GM12878 (cell line): Measurements from ENCODE around the gene ENPP1. TPM values are rescaled to one million over a fixed set of nuclear protein-coding genes. Genes with fewer than 3 reads are reported as not detected.

Experiments
- ATAC-seq: fragments of 200-7000 bp; cut with Tn5 transposase; 3 replicates; pipeline ENCODE4 v1.9.1; 2020; ENCODE audit warnings: mild to moderate bottlenecking, moderate library complexity
- BruUV-seq: library from RNA; stranded (reverse); fragments of 400-500 nt; replicated peaks from 2 replicates; lab custom pipeline; 2021; lab: Mats Ljungman, UMichigan
- CTCF ChIA-PET: fragments of 300-600 bp; sonication (Branson Sonifier 250); formaldehyde crosslinking; extraction: SDS; loops from one replicate; lab custom pipeline; 2021; ENCODE audit warnings: inconsistent platforms; lab: Yijun Ruan, JAX
- POLR2A ChIA-PET: fragments of 350-600 bp; formaldehyde crosslinking; extraction: SDS; loops from one replicate; lab custom pipeline; 2021; ENCODE audit warnings: inconsistent platforms; lab: Charles Lee
- RAD21 ChIA-PET: fragments of 300-600 bp; sonication (Branson Sonifier 250); formaldehyde crosslinking; loops from one replicate; lab custom pipeline; 2023; ENCODE audit warnings: antibody characterized with exemption; ENCODE audit not compliant: unreplicated experiment; lab: Charles Lee
- SMC1A ChIA-PET: fragments of 300-600 bp; sonication (Branson Sonifier 250); formaldehyde crosslinking; loops from one replicate; lab custom pipeline; 2023; ENCODE audit not compliant: unreplicated experiment, uncharacterized antibody; lab: Charles Lee
- DNase-seq: peaks from one replicate; pipeline ENCODE4 v3.0.0-alpha.2; 2011; ENCODE audit warnings: low read depth, low spot score
- FAIRE-seq: peaks from 3 replicates; lab custom pipeline; 2011; peaks lifted over from hg19 to GRCh38; lab: Jason Lieb, UNC
- H2AFZ ChIP-seq: 2 replicates; pipeline ENCODE4 v1.6.0; 2011; ENCODE audit warnings: low read depth, low read length, control low read depth; ENCODE audit not compliant: control insufficient read depth
- H3K27ac ChIP-seq: 2 replicates; pipeline ENCODE4 v1.5.1; 2011; ENCODE audit warnings: control low read depth; ENCODE audit not compliant: control insufficient read depth, insufficient read depth
- H3K27me3 ChIP-seq, 2 experiments: replicated peaks in 1 of 2; 2 replicates each; pipeline versions ENCODE4 v1.6.0 to v1.6.1; 2011; ENCODE audit warnings: low read length in 1 of 2; ENCODE audit not compliant: control insufficient read depth in 2 of 2, insufficient read depth in 2 of 2
- H3K36me3 ChIP-seq, 2 experiments: 2 replicates each; pipeline ENCODE4 v1.5.1; 2011; ENCODE audit warnings: low read length in 1 of 2; ENCODE audit not compliant: control insufficient read depth in 2 of 2, insufficient read depth in 2 of 2
- H3K4me1 ChIP-seq: 2 replicates; pipeline ENCODE4 v1.6.1; 2011; ENCODE audit warnings: mild to moderate bottlenecking, low read length, moderate library complexity, mixed read lengths; ENCODE audit not compliant: control insufficient read depth, insufficient read depth
- H3K4me2 ChIP-seq: 2 replicates; pipeline ENCODE4 v1.6.0; 2011; ENCODE audit warnings: control low read depth; ENCODE audit not compliant: control insufficient read depth, insufficient read depth
- H3K4me3 ChIP-seq: fragments of 200-600 bp; sonication (generic); 2 replicates; pipeline ENCODE4 v1.5.1; 2016
- H3K79me2 ChIP-seq: 2 replicates; pipeline ENCODE4 v1.6.0; 2011; ENCODE audit warnings: low read length; ENCODE audit not compliant: control insufficient read depth, insufficient read depth
- H3K9ac ChIP-seq: 2 replicates; pipeline ENCODE4 v1.8.0; 2011; ENCODE audit warnings: low read length, control low read depth, mixed read lengths; ENCODE audit not compliant: control insufficient read depth, insufficient read depth
- H3K9me3 ChIP-seq: replicated peaks from 3 replicates; pipeline ENCODE4 v1.5.1; 2011; ENCODE audit warnings: mild to moderate bottlenecking, low read length; ENCODE audit not compliant: control insufficient read depth, insufficient read depth
- H4K20me1 ChIP-seq: 2 replicates; pipeline ENCODE4 v1.6.0; 2011; ENCODE audit not compliant: control insufficient read depth, insufficient read depth
- CBX3 ChIP-seq: fragments of 200-600 bp; sonication (generic); IDR thresholded peaks from 2 replicates; pipeline ENCODE4 v1.6.1; 2016; ENCODE audit warnings: low read depth, borderline replicate concordance
- HCFC1 ChIP-seq: fragments of 150-350 bp; IDR thresholded peaks from 2 replicates; pipeline ENCODE4 v1.6.1; 2014; ENCODE audit warnings: low read length
- JUNB ChIP-seq: IDR thresholded peaks from 2 replicates; pipeline ENCODE4 v1.6.1; 2016; ENCODE audit warnings: antibody characterized with exemption, mild to moderate bottlenecking
- NFIC ChIP-seq: IDR thresholded peaks from 2 replicates; pipeline ENCODE4 v1.6.1; 2012; ENCODE audit warnings: low read depth, mild to moderate bottlenecking, inconsistent platforms, low read length, moderate library complexity
- NFYB ChIP-seq: IDR thresholded peaks from 2 replicates; pipeline ENCODE4 v1.6.1; 2011; ENCODE audit warnings: low read depth, mild to moderate bottlenecking, low read length, improper control_type of control experiment, moderate library complexity; ENCODE audit not compliant: insufficient read depth
- PAX5 ChIP-seq: IDR thresholded peaks from 2 replicates; pipeline ENCODE4 v1.6.1; 2011; ENCODE audit warnings: low read depth, low read length, borderline replicate concordance
- SP1 ChIP-seq: IDR thresholded peaks from one replicate; pipeline ENCODE4 v1.6.1; 2011; ENCODE audit warnings: low read depth, low read length
- SUPT20H ChIP-seq: IDR thresholded peaks from 2 replicates; pipeline ENCODE4 v1.6.1; 2011; ENCODE audit warnings: low read depth, mild to moderate bottlenecking, low read length, moderate library complexity, borderline replicate concordance; ENCODE audit not compliant: control insufficient read depth
- ZNF274 ChIP-seq: IDR thresholded peaks from one replicate; pipeline ENCODE4 v1.8.0; 2011; ENCODE audit not compliant: insufficient read length, insufficient read depth
- WGBS: methylation state at CpG from one replicate; pipeline ENCODE4 v1.1.6; 2016; ENCODE audit warnings: low lambda C conversion rate; ENCODE audit not compliant: insufficient replicate concordance, insufficient coverage; ENCODE audit errors: missing lambda C conversion rate; 5-methylcytosine and 5-hydroxymethylcytosine counted together
- in situ Hi-C: fragments of 300-500 bp; cut with MboI; formaldehyde crosslinking; loops from 9 replicates; pipeline ENCODE4 v1.14.3; 2018; ENCODE audit warnings: mixed read lengths
- intact Hi-C: fragments of 100-400 bp; cut with micrococcal nuclease; formaldehyde crosslinking; loops from one replicate; pipeline ENCODE4 v1.14.2; 2022; ENCODE audit not compliant: unreplicated experiment
- polyA plus RNA-seq, 11 experiments: library from polyadenylated mRNA; depleted of rRNA in 4 of 11; unstranded in 6 of 11; stranded (reverse) in 5 of 11; fragments of >200 nt; fragmentation: Nextera tagmentation in 4 of 11; fragmentation: Illumina TruSeq in 1 of 11; extraction: Ambion mirVana in 4 of 11; extraction: Trizol in 1 of 11; gene quantifications; 1 replicate in 1 of 11; 2 replicates in 10 of 11; pipeline versions ENCODE4 v1.2.1 to v1.2.3, GENCODE V29; 2011 to 2016; ENCODE audit warnings: inconsistent platforms in 2 of 11, missing spikeins in 2 of 11, low read depth in 1 of 11
- total RNA-seq, 4 experiments: library from RNA; depleted of rRNA in 3 of 4; stranded (reverse); fragments of >200 nt in 3 of 4; fragmentation: Illumina TruSeq in 1 of 4; extraction: Trizol in 1 of 4; gene quantifications; 2 replicates each; pipeline versions ENCODE4 v1.2.1 to v1.2.3, GENCODE V29; 2013 to 2021

ENPP1 gene
- total and polyA plus RNA-seq, 10 of the 15 experiments (the other 5 are each of a cell fraction or from before 2014, with no cell fraction given), result 0.03 to 0.05 TPM; not detected in 8

- TF ChIP-seq ZNF274 (no peak), CBX3 (no peak), HCFC1 (no peak), SUPT20H (no peak), NFIC (no peak), JUNB (no peak), SP1 (no peak), PAX5 (no peak)
Observed at GRCh38 chr6:131846905-131847304, 39.1 kb downstream of the ENPP1 start (continued).

- ChIA-PET POLR2A (no interaction called here), SMC1A (no interaction called here), CTCF (no interaction called here), RAD21 (no interaction called here)
- Histone ChIP-seq H3K36me3 (no peaks in the 10 kb centered on the region), H4K20me1 (no peaks in the 10 kb centered on the region), H2AFZ (no peak overlapping the region), H3K9me3 (no peaks in the 10 kb centered on the region), H3K79me2 (no peaks in the 10 kb centered on the region), H3K27me3 (no peaks in the 10 kb centered on the region), H3K4me1 (no peaks in the 10 kb centered on the region), H3K4me2 (no peak overlapping the region), H3K4me3 (no peak overlapping the region), H3K9ac (no peak overlapping the region), H3K27ac (no peak overlapping the region)
- no peak for FAIRE-seq
- DNase-seq, result no peak
- ATAC-seq, result no peak
- intact Hi-C loops (no loop called here), in situ Hi-C loops (no loop called here)
- 33% methylated on average over 6 of the region's 6 CpGs for WGBS
- BruUV-seq, result no TSS peak
- no peak for TF ChIP-seq NFYB
Observed at GRCh38 chr6:131849799-131850198, 42.0 kb downstream of the ENPP1 start.
